Testis (tissue), 5 donors: Measurements from ENCODE around the gene SIRT7. TPM values are rescaled to one million over a fixed set of nuclear protein-coding genes. Genes with fewer than 3 reads are reported as not detected.
A peak's percentile ranks its signal among the peaks of the same experiment; 100 is the strongest.

ENCODE experiments used
- DNase-seq: peaks from one replicate; pipeline ENCODE4 v3.0.0-alpha.2; 2019
- H3K27ac ChIP-seq, 2 donors: fragments of 200-600 bp; sonication (generic); one replicate each; pipeline ENCODE4 v1.5.1; 2019
- H3K27me3 ChIP-seq: fragments of 200-600 bp; sonication (generic); one replicate; pipeline ENCODE4 v1.5.1; 2019
- H3K36me3 ChIP-seq: fragments of 200-600 bp; sonication (generic); one replicate; pipeline ENCODE4 v1.5.1; 2017; ENCODE audit warnings: low read depth; ENCODE audit errors: missing control alignments
- H3K4me1 ChIP-seq: fragments of 200-600 bp; sonication (generic); one replicate; pipeline ENCODE4 v1.5.1; 2019
- H3K4me3 ChIP-seq, 2 donors: fragments of 200-600 bp; sonication (generic); one replicate each; pipeline ENCODE4 v1.5.1; 2017 to 2019
- H3K9me3 ChIP-seq: fragments of 200-600 bp; sonication (generic); one replicate; pipeline ENCODE4 v1.5.1; 2017
- CTCF ChIP-seq, 3 experiments: fragments of 450-650 bp in 2 of 3; fragments of 200-600 bp in 1 of 3; sonication (generic) in 1 of 3; IDR thresholded peaks; one replicate each; pipeline ENCODE4 v1.5.1; 2016 to 2019; ENCODE audit warnings: antibody characterized with exemption in 3 of 3, mild to moderate bottlenecking in 2 of 3, moderate library complexity in 1 of 3
- POLR2A ChIP-seq: fragments of 450-650 bp; IDR thresholded peaks from one replicate; pipeline ENCODE4 v1.6.1; 2017; ENCODE audit warnings: antibody characterized with exemption, mild to moderate bottlenecking, moderate library complexity
- WGBS, 2 donors: methylation state at CpG; one replicate each; pipeline ENCODE4 v1.1.5; 2018; 5-methylcytosine and 5-hydroxymethylcytosine counted together
- intact Hi-C: fragments of 100-400 bp; cut with DNase I; formaldehyde crosslinking; loops from one replicate; pipeline ENCODE4 v1.15.1; 2023; ENCODE audit warnings: low total_unique reads
- long read RNA-seq, 2 donors: transcript quantifications; one replicate each; lab custom pipeline, GENCODE V29; 2026
- polyA plus RNA-seq: library from polyadenylated mRNA; stranded (reverse); fragments of 350-450 nt; fragmentation: Illumina TruSeq; extraction: RNeasy Lipid Tissue Mini Kit (QIAGEN cat#74804); gene quantifications from one replicate; pipeline ENCODE4 v1.2.3, GENCODE V29; 2014; ENCODE audit warnings: low read depth, low replicate concordance; ENCODE audit not compliant: insufficient read depth
- total RNA-seq, 2 donors: library from RNA; depleted of rRNA; stranded (reverse); fragments of >200 nt; gene quantifications; one replicate each; pipeline ENCODE4 v1.2.3, GENCODE V29; 2016

Gene SIRT7
- total RNA-seq (10 to 100 TPM; 48.4 to 59.3 TPM), polyA plus RNA-seq (34.1 TPM)
- long read RNA-seq, donor 1, partial matches to known transcripts, result 0 of 3 reads
- long read RNA-seq, donor 1, other reads (novel, unspliced or antisense), result 0 of 3 reads
- long read RNA-seq, donor 2, partial matches to known transcripts, result 0 of 3 reads
- long read RNA-seq, donor 2, other reads (novel, unspliced or antisense), result 0 of 3 reads

GRCh38 chr17:81917565-81918332 lies at the start of gene SIRT7:
TSS of gene SIRT7 (minus strand) at chr17:81918176. CDS start at chr17:81918131, 45 bp downstream.
- Histone ChIP-seq H3K4me3 (peak within 1 kb of the TSS; percentile 67 to 87), H3K36me3 (no peaks in the 10 kb centered on the region), H3K27me3 (no peaks in the 10 kb centered on the region), H3K9me3 (no peaks in the 10 kb centered on the region), H3K4me1 (peaks cover 16% of the 10 kb centered on the region), H3K27ac (peak within 1 kb of the TSS in 1 of 2 donors; percentile 59)
- peak; percentile 75 for DNase-seq
- intact Hi-C loops, result no loop called here
- WGBS, 2 donors, result 1% methylated on average over 35 to 75 of the region's 94 CpGs
- TF ChIP-seq CTCF (IDR thresholded peaks at IDR 0.05) (no peak), POLR2A (no peak)

GRCh38 chr17:81967244-81967532 lies 49.2 kb upstream of the SIRT7 start:
- H3K9me3 ChIP-seq, result no peaks in the 10 kb centered on the region
- H3K4me1 ChIP-seq, result peaks cover 17% of the 10 kb centered on the region
- WGBS, 2 donors, result 29 to 45% methylated on average over 1 to 5 of the region's 5 CpGs
- H3K27ac ChIP-seq, result no peak overlapping the region
- H3K36me3 ChIP-seq, result no peaks in the 10 kb centered on the region
- intact Hi-C loops, result no loop called here
- no peak for DNase-seq
- no peak overlapping the region for H3K4me3 ChIP-seq
- H3K27me3 ChIP-seq, result no peaks in the 10 kb centered on the region
- TF ChIP-seq POLR2A, result no peak
- TF ChIP-seq CTCF (IDR thresholded peaks at IDR 0.05), result no peak

GRCh38 chr17:81966343-81967243 lies 48.6 kb upstream of the SIRT7 start:
- Histone ChIP-seq H3K36me3 (no peaks in the 10 kb centered on the region), H3K9me3 (no peaks in the 10 kb centered on the region), H3K27me3 (no peaks in the 10 kb centered on the region), H3K4me3 (no peak overlapping the region), H3K4me1 (peaks cover 17% of the 10 kb centered on the region), H3K27ac (no peak overlapping the region)
- TF ChIP-seq CTCF (IDR thresholded peaks at IDR 0.05) (no peak), POLR2A (no peak)
- intact Hi-C loops, result no loop called here
- DNase-seq, result peak; percentile 51
- WGBS, 2 donors, result 33% methylated on average over 15 to 39 of the region's 41 CpGs

GRCh38 chr17:81964081-81964849 lies 46.3 kb upstream of the SIRT7 start:
- H3K36me3 ChIP-seq, result no peaks in the 10 kb centered on the region
- 82 to 87% methylated on average over 22 of the region's 22 CpGs for WGBS, 2 donors
- no peaks in the 10 kb centered on the region for H3K27me3 ChIP-seq
- TF ChIP-seq CTCF (IDR thresholded peaks at IDR 0.05) (no peak), POLR2A (no peak)
- no peak for DNase-seq
- H3K4me3 ChIP-seq, result no peak overlapping the region
- intact Hi-C loops, result loop anchor here (5.0 kb wide), 1 partner anchor 58 kb away; the partner anchor contains the start of genes CENPX and LRRC45
- no peak overlapping the region for H3K27ac ChIP-seq
- no peaks in the 10 kb centered on the region for H3K9me3 ChIP-seq
- peaks cover 17% of the 10 kb centered on the region for H3K4me1 ChIP-seq
